ENCODE results near the gene THSD7B.

Gene THSD7B

GRCh38 chr2:137175246-137175645 is 409.9 kb downstream of the THSD7B start:
- H3K4me1 ChIP-seq (ENCODE audit: control insufficient read depth, insufficient read depth, low read length, poor library complexity, severe bottlenecking): no peaks in the 10 kb centered on the region
- H3K36me3 ChIP-seq (ENCODE audit: control insufficient read depth, insufficient read depth, low read length): no peaks in the 10 kb centered on the region
- H3K4me3 ChIP-seq (ENCODE audit: insufficient read depth, low read depth, low read length, poor library complexity, severe bottlenecking): no peak overlapping the region
- DNase-seq: no peak
- H3K27ac ChIP-seq (ENCODE audit: insufficient read depth, low read length, poor library complexity, severe bottlenecking): no peak overlapping the region
- H3K9me3 ChIP-seq (ENCODE audit: control insufficient read depth, low read length): no peaks in the 10 kb centered on the region
- no peaks in the 10 kb centered on the region for H3K27me3 ChIP-seq (replicated peaks; ENCODE audit: control insufficient read depth, insufficient read depth, low read length, poor library complexity, severe bottlenecking)

DNA sequence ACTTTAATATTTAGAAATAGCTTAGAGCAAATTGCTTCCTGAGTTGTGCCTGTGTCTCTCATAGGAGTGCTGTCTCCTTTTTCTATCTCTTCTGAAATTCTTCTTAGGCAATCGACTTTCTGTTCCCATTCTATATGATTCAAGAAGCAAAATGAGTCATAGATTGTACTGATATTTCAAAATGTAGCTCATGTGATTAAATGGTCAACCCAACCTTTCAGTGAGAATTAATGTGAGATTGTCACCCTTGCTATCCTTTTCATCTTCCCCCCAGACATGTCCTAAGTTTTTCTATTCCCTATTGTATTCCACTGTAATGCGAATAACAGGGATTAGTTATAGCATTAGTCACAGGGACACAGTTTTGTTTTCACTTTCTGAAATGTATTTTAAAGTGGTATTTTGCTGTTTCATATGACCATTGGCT is 413.6 kb downstream of the THSD7B start:
- H3K27me3 ChIP-seq (replicated peaks; ENCODE audit: control insufficient read depth, insufficient read depth, low read length, poor library complexity, severe bottlenecking): no peaks in the 10 kb centered on the region
- H3K4me1 ChIP-seq (ENCODE audit: control insufficient read depth, insufficient read depth, low read length, poor library complexity, severe bottlenecking): no peaks in the 10 kb centered on the region
- no peak overlapping the region for H3K27ac ChIP-seq (ENCODE audit: insufficient read depth, low read length, poor library complexity, severe bottlenecking)
- H3K9me3 ChIP-seq (ENCODE audit: control insufficient read depth, low read length): no peaks in the 10 kb centered on the region
- H3K4me3 ChIP-seq (ENCODE audit: insufficient read depth, low read depth, low read length, poor library complexity, severe bottlenecking): no peak overlapping the region
- H3K36me3 ChIP-seq (ENCODE audit: control insufficient read depth, insufficient read depth, low read length): no peaks in the 10 kb centered on the region
- no peak for DNase-seq

- H3K9me3 ChIP-seq (ENCODE audit: control insufficient read depth, low read length): no peaks in the 10 kb centered on the region
- no peak overlapping the region for H3K27ac ChIP-seq (ENCODE audit: insufficient read depth, low read length, poor library complexity, severe bottlenecking)
- no peak for DNase-seq
- no peaks in the 10 kb centered on the region for H3K36me3 ChIP-seq (ENCODE audit: control insufficient read depth, insufficient read depth, low read length)
- H3K27me3 ChIP-seq (replicated peaks; ENCODE audit: control insufficient read depth, insufficient read depth, low read length, poor library complexity, severe bottlenecking): no peaks in the 10 kb centered on the region
- no peak overlapping the region for H3K4me3 ChIP-seq (ENCODE audit: insufficient read depth, low read depth, low read length, poor library complexity, severe bottlenecking)
- H3K4me1 ChIP-seq (ENCODE audit: control insufficient read depth, insufficient read depth, low read length, poor library complexity, severe bottlenecking): no peaks in the 10 kb centered on the region
Measured at GRCh38 chr2:137179542-137179941, 414.2 kb downstream of the THSD7B start.

DNA sequence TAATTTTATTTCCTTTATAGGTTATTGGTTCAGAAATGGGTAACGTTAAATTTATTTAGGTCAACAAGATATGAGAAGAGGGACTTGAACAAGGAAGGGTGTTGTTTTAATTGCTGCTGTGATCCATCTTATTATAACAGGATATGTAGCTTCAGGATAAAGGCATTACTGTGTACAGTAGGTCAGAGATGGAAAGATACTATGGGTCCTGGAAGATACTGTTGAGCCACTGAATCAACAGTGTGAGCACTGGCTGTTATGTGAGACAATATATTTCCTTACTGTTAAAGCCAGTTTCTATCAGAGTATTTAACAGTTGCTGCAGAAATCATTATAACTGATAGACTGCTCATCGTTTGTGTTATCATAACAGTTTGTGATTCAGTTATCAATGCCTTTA is 414.7 kb downstream of the THSD7B start:
- no peaks in the 10 kb centered on the region for H3K36me3 ChIP-seq (ENCODE audit: control insufficient read depth, insufficient read depth, low read length)
- no peaks in the 10 kb centered on the region for H3K9me3 ChIP-seq (ENCODE audit: control insufficient read depth, low read length)
- H3K27ac ChIP-seq (ENCODE audit: insufficient read depth, low read length, poor library complexity, severe bottlenecking): no peak overlapping the region
- no peak overlapping the region for H3K4me3 ChIP-seq (ENCODE audit: insufficient read depth, low read depth, low read length, poor library complexity, severe bottlenecking)
- no peak for DNase-seq
- H3K4me1 ChIP-seq (ENCODE audit: control insufficient read depth, insufficient read depth, low read length, poor library complexity, severe bottlenecking): no peaks in the 10 kb centered on the region
- no peaks in the 10 kb centered on the region for H3K27me3 ChIP-seq (replicated peaks; ENCODE audit: control insufficient read depth, insufficient read depth, low read length, poor library complexity, severe bottlenecking)

DNA sequence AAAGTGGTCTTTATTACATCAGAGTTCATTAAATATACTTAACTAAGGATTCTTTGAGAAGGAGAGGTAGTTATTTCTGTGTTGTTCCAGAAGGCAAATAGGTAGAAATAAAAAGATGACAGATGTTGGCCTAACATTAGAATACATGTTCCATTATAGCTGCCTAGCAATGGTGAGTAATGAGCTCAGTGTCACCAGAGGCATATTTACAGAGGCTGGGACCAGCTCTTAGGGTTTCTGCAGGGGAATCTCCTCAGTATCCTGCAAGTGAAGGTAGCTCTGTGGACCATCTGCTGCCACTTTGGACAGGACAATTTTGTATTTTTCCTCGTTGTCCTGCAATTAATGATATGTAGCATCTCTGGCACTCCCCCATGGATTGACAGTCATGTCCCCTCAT is 416.0 kb downstream of the THSD7B start:
- no peaks in the 10 kb centered on the region for H3K9me3 ChIP-seq (ENCODE audit: control insufficient read depth, low read length)
- no peak for DNase-seq
- no peak overlapping the region for H3K4me3 ChIP-seq (ENCODE audit: insufficient read depth, low read depth, low read length, poor library complexity, severe bottlenecking)
- no peaks in the 10 kb centered on the region for H3K27me3 ChIP-seq (replicated peaks; ENCODE audit: control insufficient read depth, insufficient read depth, low read length, poor library complexity, severe bottlenecking)
- H3K36me3 ChIP-seq (ENCODE audit: control insufficient read depth, insufficient read depth, low read length): no peaks in the 10 kb centered on the region
- H3K27ac ChIP-seq (ENCODE audit: insufficient read depth, low read length, poor library complexity, severe bottlenecking): no peak overlapping the region
- no peaks in the 10 kb centered on the region for H3K4me1 ChIP-seq (ENCODE audit: control insufficient read depth, insufficient read depth, low read length, poor library complexity, severe bottlenecking)

DNA sequence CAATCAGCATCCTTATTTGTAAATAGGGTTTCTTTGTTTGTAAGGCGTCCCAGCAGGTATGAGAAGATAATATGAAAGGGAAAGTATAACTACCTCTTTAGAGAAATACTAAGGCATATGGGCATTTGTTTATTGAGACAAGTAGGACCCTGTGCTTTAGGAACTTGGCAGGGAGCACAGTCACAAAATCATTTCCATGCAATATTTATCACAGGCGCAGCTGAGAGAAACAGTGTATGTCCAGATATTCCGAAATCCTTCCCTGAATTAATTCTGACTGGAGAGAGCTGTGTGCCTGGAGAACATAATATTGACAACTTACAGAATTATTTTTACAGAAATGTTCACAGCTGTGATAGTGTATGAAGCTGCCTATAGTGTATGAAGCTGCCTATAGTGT is 416.7 kb downstream of the THSD7B start:
- DNase-seq: no peak
- Histone ChIP-seq H3K27ac (ENCODE audit: insufficient read depth, low read length, poor library complexity, severe bottlenecking) (no peak overlapping the region), H3K9me3 (ENCODE audit: control insufficient read depth, low read length) (no peaks in the 10 kb centered on the region), H3K4me3 (ENCODE audit: insufficient read depth, low read depth, low read length, poor library complexity, severe bottlenecking) (no peak overlapping the region), H3K27me3 (replicated peaks; ENCODE audit: control insufficient read depth, insufficient read depth, low read length, poor library complexity, severe bottlenecking) (no peaks in the 10 kb centered on the region), H3K36me3 (ENCODE audit: control insufficient read depth, insufficient read depth, low read length) (no peaks in the 10 kb centered on the region), H3K4me1 (ENCODE audit: control insufficient read depth, insufficient read depth, low read length, poor library complexity, severe bottlenecking) (no peaks in the 10 kb centered on the region)

GRCh38 chr2:137183206-137183898 is 418.0 kb downstream of the THSD7B start:
- no peaks in the 10 kb centered on the region for H3K36me3 ChIP-seq (ENCODE audit: control insufficient read depth, insufficient read depth, low read length)
- H3K4me1 ChIP-seq (ENCODE audit: control insufficient read depth, insufficient read depth, low read length, poor library complexity, severe bottlenecking): no peaks in the 10 kb centered on the region
- no peak for DNase-seq
- H3K4me3 ChIP-seq (ENCODE audit: insufficient read depth, low read depth, low read length, poor library complexity, severe bottlenecking): no peak overlapping the region
- no peaks in the 10 kb centered on the region for H3K9me3 ChIP-seq (ENCODE audit: control insufficient read depth, low read length)
- H3K27me3 ChIP-seq (replicated peaks; ENCODE audit: control insufficient read depth, insufficient read depth, low read length, poor library complexity, severe bottlenecking): no peaks in the 10 kb centered on the region
- no peak overlapping the region for H3K27ac ChIP-seq (ENCODE audit: insufficient read depth, low read length, poor library complexity, severe bottlenecking)

DNA sequence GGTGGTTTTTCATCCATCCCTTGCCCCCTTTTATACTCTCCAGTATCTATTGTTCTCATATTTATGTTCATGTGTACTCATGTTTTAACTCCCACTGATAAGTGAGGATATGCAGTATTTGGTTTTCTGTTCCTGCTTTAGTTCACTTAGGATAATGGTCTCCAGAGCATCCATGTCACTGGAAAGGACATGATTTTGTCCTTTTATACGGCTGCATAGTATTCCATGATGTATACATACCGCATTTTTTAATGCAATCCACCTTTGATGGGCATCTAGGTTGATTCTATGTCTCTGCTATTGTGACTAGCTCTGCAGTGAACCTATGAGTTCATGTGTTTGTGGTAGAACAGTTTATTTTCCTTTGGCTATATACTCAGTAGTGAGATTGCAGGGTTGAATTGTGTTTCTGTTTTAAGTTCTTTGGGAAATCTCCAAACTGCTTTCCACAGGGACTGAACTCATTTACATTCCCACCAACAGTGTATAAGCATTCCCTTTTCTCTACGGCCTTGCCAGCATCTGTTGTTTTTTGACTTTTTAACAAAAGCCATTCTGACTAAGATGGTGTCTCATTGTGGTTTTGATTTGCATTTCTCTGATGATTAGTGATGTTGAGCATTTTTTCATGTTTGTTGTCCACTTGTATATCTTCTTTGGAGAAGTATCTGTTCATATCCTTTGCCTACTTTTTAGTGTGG is 420.2 kb downstream of the THSD7B start:
- no peak for DNase-seq
- Histone ChIP-seq H3K27me3 (replicated peaks; ENCODE audit: control insufficient read depth, insufficient read depth, low read length, poor library complexity, severe bottlenecking) (no peaks in the 10 kb centered on the region), H3K36me3 (ENCODE audit: control insufficient read depth, insufficient read depth, low read length) (no peaks in the 10 kb centered on the region), H3K27ac (ENCODE audit: insufficient read depth, low read length, poor library complexity, severe bottlenecking) (no peak overlapping the region), H3K4me3 (ENCODE audit: insufficient read depth, low read depth, low read length, poor library complexity, severe bottlenecking) (no peak overlapping the region), H3K4me1 (ENCODE audit: control insufficient read depth, insufficient read depth, low read length, poor library complexity, severe bottlenecking) (no peaks in the 10 kb centered on the region), H3K9me3 (ENCODE audit: control insufficient read depth, low read length) (no peaks in the 10 kb centered on the region)

- Histone ChIP-seq H3K27ac (ENCODE audit: insufficient read depth, low read length, poor library complexity, severe bottlenecking) (no peak overlapping the region), H3K9me3 (ENCODE audit: control insufficient read depth, low read length) (no peaks in the 10 kb centered on the region), H3K4me1 (ENCODE audit: control insufficient read depth, insufficient read depth, low read length, poor library complexity, severe bottlenecking) (no peaks in the 10 kb centered on the region), H3K4me3 (ENCODE audit: insufficient read depth, low read depth, low read length, poor library complexity, severe bottlenecking) (no peak overlapping the region), H3K27me3 (replicated peaks; ENCODE audit: control insufficient read depth, insufficient read depth, low read length, poor library complexity, severe bottlenecking) (no peaks in the 10 kb centered on the region), H3K36me3 (ENCODE audit: control insufficient read depth, insufficient read depth, low read length) (no peaks in the 10 kb centered on the region)
- no peak for DNase-seq
Measured at GRCh38 chr2:137187216-137187615, 421.9 kb downstream of the THSD7B start.

- no peaks in the 10 kb centered on the region for H3K36me3 ChIP-seq (ENCODE audit: control insufficient read depth, insufficient read depth, low read length)
- no peak overlapping the region for H3K4me3 ChIP-seq (ENCODE audit: insufficient read depth, low read depth, low read length, poor library complexity, severe bottlenecking)
- H3K9me3 ChIP-seq (ENCODE audit: control insufficient read depth, low read length): no peaks in the 10 kb centered on the region
- no peak overlapping the region for H3K27ac ChIP-seq (ENCODE audit: insufficient read depth, low read length, poor library complexity, severe bottlenecking)
- no peaks in the 10 kb centered on the region for H3K4me1 ChIP-seq (ENCODE audit: control insufficient read depth, insufficient read depth, low read length, poor library complexity, severe bottlenecking)
- no peaks in the 10 kb centered on the region for H3K27me3 ChIP-seq (replicated peaks; ENCODE audit: control insufficient read depth, insufficient read depth, low read length, poor library complexity, severe bottlenecking)
- DNase-seq: no peak
Measured at GRCh38 chr2:137190411-137191195, 425.3 kb downstream of the THSD7B start.
